ENCODE data around the gene CEMIP.

Gene CEMIP

GRCh38 chr15:80778964-80779657 lies at the start of gene CEMIP:
TSS of gene CEMIP (plus strand) at chr15:80779370. CDS start at chr15:80873880, 94,510 bp downstream.
- DNase-seq: peak; percentile 90

- DNase-seq: peak; percentile 32
Measured at GRCh38 chr15:80730387-80730786, 48.8 kb upstream of the CEMIP start.

- DNase-seq: peak; percentile 35
Measured at GRCh38 chr15:80730926-80731325, 48.2 kb upstream of the CEMIP start.

- DNase-seq: no peak
Measured at GRCh38 chr15:80732167-80732566, 47.0 kb upstream of the CEMIP start.

GRCh38 chr15:80732818-80733217 lies 46.4 kb upstream of the CEMIP start:
- no peak for DNase-seq

- DNase-seq: no peak
Measured at GRCh38 chr15:80733460-80733859, 45.7 kb upstream of the CEMIP start.

GRCh38 chr15:80735344-80735743 lies 43.8 kb upstream of the CEMIP start:
- DNase-seq: no peak

GRCh38 chr15:80736560-80736959 lies 42.6 kb upstream of the CEMIP start:
- no peak for DNase-seq

GRCh38 chr15:80739919-80740318 lies 39.3 kb upstream of the CEMIP start:
- DNase-seq: no peak

- DNase-seq: no peak
Measured at GRCh38 chr15:80742081-80742480, 37.1 kb upstream of the CEMIP start.

GRCh38 chr15:80743189-80743833 lies 35.9 kb upstream of the CEMIP start:
- DNase-seq: no peak

- no peak for DNase-seq
Measured at GRCh38 chr15:80744415-80744814, 34.8 kb upstream of the CEMIP start.

GRCh38 chr15:80744826-80745225 lies 34.3 kb upstream of the CEMIP start:
- DNase-seq: peak; percentile 80

- no peak for DNase-seq
Measured at GRCh38 chr15:80745888-80746287, 33.3 kb upstream of the CEMIP start.

GRCh38 chr15:80747317-80748053 lies 31.7 kb upstream of the CEMIP start:
- no peak for DNase-seq

GRCh38 chr15:80749589-80749988 lies 29.6 kb upstream of the CEMIP start:
- DNase-seq: no peak

- DNase-seq: no peak
Measured at GRCh38 chr15:80750575-80750974, 28.6 kb upstream of the CEMIP start.

GRCh38 chr15:80752204-80752603 lies 27.0 kb upstream of the CEMIP start:
- DNase-seq: no peak

- DNase-seq: no peak
Measured at GRCh38 chr15:80753161-80753560, 26.0 kb upstream of the CEMIP start.

- no peak for DNase-seq
Measured at GRCh38 chr15:80754014-80754413, 25.2 kb upstream of the CEMIP start.

- DNase-seq: no peak
Measured at GRCh38 chr15:80755885-80756284, 23.3 kb upstream of the CEMIP start.

GRCh38 chr15:80758130-80758745 lies 20.9 kb upstream of the CEMIP start:
- DNase-seq: no peak

GRCh38 chr15:80760960-80761359 lies 18.2 kb upstream of the CEMIP start:
- no peak for DNase-seq

GRCh38 chr15:80761754-80762153 lies 17.4 kb upstream of the CEMIP start:
- DNase-seq: no peak
